ENCODE data around the gene SMG5. TPM values are rescaled to one million over a fixed set of nuclear protein-coding genes. Genes with fewer than 3 reads are reported as not detected.

Gene SMG5
- total and polyA plus RNA-seq, 2 donors (not counting 1 experiment from before 2014, with no cell fraction given) = 53.5 to 77.0 TPM

- Histone ChIP-seq H3K79me2 (ENCODE audit: control insufficient read depth, insufficient read depth, low read length) (no peaks in the 10 kb centered on the region), H3K4me3 (ENCODE audit: control extremely low read depth in 1 of 5, extremely low read depth in 1 of 5, insufficient read depth in 1 of 5, low read depth in 2 of 5, low read length in 4 of 5) (no peak overlapping the region), H3K4me2 (replicated peaks; ENCODE audit: low read depth, low read length, poor library complexity, severe bottlenecking) (no peak overlapping the region), H3K4me1 (ENCODE audit: control insufficient read depth in 2 of 2, insufficient read depth in 2 of 2, low read length in 2 of 2) (no peaks in the 10 kb centered on the region), H4K20me1 (ENCODE audit: control insufficient read depth, insufficient read depth, low read length, poor library complexity, severe bottlenecking) (no peaks in the 10 kb centered on the region), H3K9me3 (ENCODE audit: control extremely low read depth in 1 of 3, control insufficient read depth in 2 of 3, insufficient read depth in 1 of 3, low read length in 2 of 3) (no peaks in the 10 kb centered on the region), H2AFZ (ENCODE audit: insufficient read depth, low read depth, low read length, poor library complexity, severe bottlenecking) (no peak overlapping the region), H3K27me3 (replicated peaks in 1 of 4; ENCODE audit: control extremely low read depth in 1 of 4, control insufficient read depth in 3 of 4, insufficient read depth in 4 of 4, low read length in 3 of 4) (no peaks in the 10 kb centered on the region), H3K9ac (ENCODE audit: low read length) (no peak overlapping the region), H3K36me3 (replicated peaks in 1 of 2; ENCODE audit: control extremely low read depth in 1 of 2, control insufficient read depth in 1 of 2, extremely low read depth in 1 of 2, insufficient read depth in 2 of 2, low read length in 1 of 2) (peaks cover 4 to 55% of the 10 kb centered on the region in 2 experiments), H3K27ac (ENCODE audit: low read length in 2 of 2) (no peak overlapping the region)
- no peaks in the 10 kb centered on the region for H3K27me3 Mint-ChIP-seq
- H3K4me1 Mint-ChIP-seq = peaks cover under 1% of the 10 kb centered on the region
- 55% methylated on average over 2 of the region's 3 CpGs for WGBS (ENCODE audit: insufficient coverage)
- no peak overlapping the region for H3K4me3 Mint-ChIP-seq
- H3K27ac Mint-ChIP-seq = no peak overlapping the region
- ATAC-seq (ENCODE audit: low read depth) (no peak), DNase-seq (no peak)
- H3K9me3 Mint-ChIP-seq (ENCODE audit: insufficient read depth) = no peaks in the 10 kb centered on the region
- ChIA-PET POLR2A (no interaction called here), CTCF (interaction anchor here (0.5 kb wide), 1 partner anchor 51 kb away, joined by 4 read pairs; no protein-coding TSS in a partner anchor)
- intact Hi-C loops (cut with micrococcal nuclease) = no loop called here
- TF ChIP-seq CTCF (IDR thresholded peaks at IDR 0.05) (no peak), EZH2 (IDR thresholded peaks at IDR 0.05; ENCODE audit: borderline replicate concordance, insufficient read depth, low read depth, low read length, poor library complexity, severe bottlenecking) (no peak)
Measured at GRCh38 chr1:156251527-156251926, 31.1 kb downstream of the SMG5 start.

GRCh38 chr1:156249593-156249992 is 33.0 kb downstream of the SMG5 start:
- H3K9ac ChIP-seq (ENCODE audit: low read length) = no peak overlapping the region
- peaks cover 0 to 12% (median 0%) of the 10 kb centered on the region in 4 experiments for H3K27me3 ChIP-seq (replicated peaks in 1 of 4; ENCODE audit: control extremely low read depth in 1 of 4, control insufficient read depth in 3 of 4, insufficient read depth in 4 of 4, low read length in 3 of 4)
- no peak overlapping the region for H3K4me3 Mint-ChIP-seq
- H3K4me1 Mint-ChIP-seq = peaks cover 17% of the 10 kb centered on the region
- DNase-seq = no peak
- no peak overlapping the region for H3K4me3 ChIP-seq (ENCODE audit: control extremely low read depth in 1 of 5, extremely low read depth in 1 of 5, insufficient read depth in 1 of 5, low read depth in 2 of 5, low read length in 4 of 5)
- POLR2A ChIA-PET = no interaction called here
- peaks cover 0 to 2% (median 0%) of the 10 kb centered on the region in 3 donors for H3K9me3 ChIP-seq (ENCODE audit: control extremely low read depth in 1 of 3, control insufficient read depth in 2 of 3, insufficient read depth in 1 of 3, low read length in 2 of 3)
- CTCF ChIA-PET = no interaction called here
- no peak overlapping the region for H2AFZ ChIP-seq (ENCODE audit: insufficient read depth, low read depth, low read length, poor library complexity, severe bottlenecking)
- H3K4me2 ChIP-seq (replicated peaks; ENCODE audit: low read depth, low read length, poor library complexity, severe bottlenecking) = no peak overlapping the region
- no peak overlapping the region for H3K27ac Mint-ChIP-seq
- no peak overlapping the region for H3K27ac ChIP-seq (ENCODE audit: low read length in 2 of 2)
- H3K4me1 ChIP-seq (ENCODE audit: control insufficient read depth in 2 of 2, insufficient read depth in 2 of 2, low read length in 2 of 2) = peaks cover 14 to 15% of the 10 kb centered on the region in 2 donors
- intact Hi-C loops (cut with micrococcal nuclease) = no loop called here
- peaks cover 7% of the 10 kb centered on the region for H3K27me3 Mint-ChIP-seq
- H3K9me3 Mint-ChIP-seq (ENCODE audit: insufficient read depth) = no peaks in the 10 kb centered on the region
- ATAC-seq (ENCODE audit: low read depth) = no peak
- peaks cover 3 to 45% of the 10 kb centered on the region in 2 experiments for H3K36me3 ChIP-seq (replicated peaks in 1 of 2; ENCODE audit: control extremely low read depth in 1 of 2, control insufficient read depth in 1 of 2, extremely low read depth in 1 of 2, insufficient read depth in 2 of 2, low read length in 1 of 2)
- H4K20me1 ChIP-seq (ENCODE audit: control insufficient read depth, insufficient read depth, low read length, poor library complexity, severe bottlenecking) = no peaks in the 10 kb centered on the region
- WGBS (ENCODE audit: insufficient coverage) = 93% methylated on average over 2 of the region's 5 CpGs
- H3K79me2 ChIP-seq (ENCODE audit: control insufficient read depth, insufficient read depth, low read length) = no peaks in the 10 kb centered on the region
- no peak for TF ChIP-seq EZH2 (IDR thresholded peaks at IDR 0.05; ENCODE audit: borderline replicate concordance, insufficient read depth, low read depth, low read length, poor library complexity, severe bottlenecking)
- no peak for TF ChIP-seq CTCF (IDR thresholded peaks at IDR 0.05)

All from B cell (primary cell).